Activated naive CD4-positive, alpha-beta T cell treated with anti-CD3 and anti-CD28 coated beads, Interleukin-2, amount 50 U/mL, for 72 hours (primary cell): ENCODE results near the gene E2F1. TPM values are rescaled to one million over a fixed set of nuclear protein-coding genes. Genes with fewer than 3 reads are reported as not detected.

Experiments used
- ATAC-seq, 2 donors: fragments of 150-1000 bp; cut with Tn5 transposase; 2 replicates each; pipeline ENCODE4 v1.10.0; 2021; ENCODE audit warnings: mild to moderate bottlenecking in 2 of 2, moderate library complexity in 2 of 2
- DNase-seq, 2 donors: peaks; one replicate each; pipeline ENCODE4 v3.0.0; 2021 to 2022; ENCODE audit warnings: low spot score in 2 of 2
- H3K27ac Mint-ChIP-seq, 2 donors: one replicate each; pipeline ENCODE4 v1.8.0; 2022; ENCODE audit warnings: mild to moderate bottlenecking in 2 of 2, mixed read lengths in 2 of 2
- H3K36me3 Mint-ChIP-seq, 2 donors: one replicate each; pipeline ENCODE4 v1.8.0; 2022; ENCODE audit warnings: mixed read lengths in 2 of 2
- H3K9me3 Mint-ChIP-seq, 2 donors: one replicate each; pipeline ENCODE4 v1.8.0; 2022; ENCODE audit warnings: mixed read lengths in 2 of 2
- total RNA-seq, 2 donors: library from RNA; stranded (reverse); gene quantifications; one replicate each; pipeline ENCODE4 v1.2.3, GENCODE V29; 2022

E2F1 gene
- total RNA-seq, 2 donors from 2014 or later, result 62.4 to 76.4 TPM

GRCh38 chr20:33679758-33680485 lies 6.3 kb downstream of the E2F1 start:
- DNase-seq (no peak), ATAC-seq (peak; percentile 25 to 72)
- peak overlapping the region in 1 of 2 donors; percentile 57 for H3K27ac Mint-ChIP-seq
- H3K36me3 Mint-ChIP-seq, result peaks cover 12 to 41% of the 10 kb centered on the region in 2 donors
- no peaks in the 10 kb centered on the region for H3K9me3 Mint-ChIP-seq

- no peak for ATAC-seq
These were observed 8.0 kb downstream of the E2F1 start for GRCh38 chr20:33677991-33678702.

DNA sequence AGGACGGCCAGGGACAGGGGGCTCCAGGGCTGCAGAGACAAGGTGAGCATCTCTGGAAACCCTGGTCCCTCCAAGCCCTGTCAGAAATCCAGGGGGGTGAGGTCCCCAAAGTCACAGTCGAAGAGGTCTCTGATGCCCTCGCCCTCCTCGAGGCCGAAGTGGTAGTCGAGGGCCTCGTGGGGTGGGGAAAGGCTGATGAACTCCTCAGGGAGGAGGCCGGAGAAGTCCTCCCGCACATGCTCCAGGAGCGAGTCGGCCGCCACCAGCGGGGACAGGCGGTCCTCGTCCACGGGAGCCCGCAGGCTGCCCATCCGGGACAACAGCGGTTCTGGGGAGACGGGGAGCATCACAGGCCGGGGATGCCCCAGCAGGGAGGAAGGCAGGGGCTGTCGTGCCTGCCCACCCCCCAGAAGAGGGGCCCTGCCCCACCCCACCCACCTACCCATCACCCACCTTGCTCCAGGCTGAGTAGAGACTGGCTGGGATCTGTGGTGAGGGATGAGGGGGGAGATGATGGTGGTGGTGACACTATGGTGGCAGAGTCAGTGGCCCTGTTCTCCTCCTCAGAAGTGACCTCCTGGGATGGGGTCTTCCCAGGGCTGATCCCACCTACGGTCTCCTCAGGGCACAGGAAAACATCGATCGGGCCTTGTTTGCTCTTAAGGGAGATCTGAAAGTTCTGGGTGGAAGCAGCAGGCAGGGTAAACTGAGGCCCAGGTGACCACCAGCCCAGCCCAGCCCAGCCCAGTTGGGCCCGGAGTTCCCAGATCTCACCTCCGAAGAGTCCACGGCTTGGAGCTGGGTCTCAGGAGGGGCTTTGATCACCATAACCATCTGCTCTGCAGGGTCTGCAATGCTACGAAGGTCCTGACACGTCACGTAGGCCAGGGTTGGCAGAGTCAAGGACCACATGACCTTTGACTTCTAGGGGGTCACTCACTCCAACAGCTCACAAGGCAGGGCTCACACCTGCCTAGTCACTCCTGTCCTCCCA lies 9.2 kb downstream of the E2F1 start:
- Mint-ChIP-seq H3K27ac (no peak overlapping the region), H3K36me3 (peaks cover 10 to 22% of the 10 kb centered on the region in 2 donors), H3K9me3 (no peaks in the 10 kb centered on the region)
- ATAC-seq (no peak), DNase-seq (no peak)

More at GRCh38 chr20:33677991-33678702, 8.0 kb downstream of the E2F1 start:
- Mint-ChIP-seq H3K36me3 (peaks cover 10 to 34% of the 10 kb centered on the region in 2 donors), H3K27ac (no peak overlapping the region), H3K9me3 (no peaks in the 10 kb centered on the region)
- DNase-seq, result no peak

- Mint-ChIP-seq H3K36me3 (peaks cover 10 to 22% of the 10 kb centered on the region in 2 donors), H3K27ac (no peak overlapping the region), H3K9me3 (no peaks in the 10 kb centered on the region)
- DNase-seq (no peak), ATAC-seq (no peak)
These were observed 10.1 kb downstream of the E2F1 start for GRCh38 chr20:33676121-33676520.

- peaks cover 10 to 17% of the 10 kb centered on the region in 2 donors for H3K36me3 Mint-ChIP-seq
- no peaks in the 10 kb centered on the region for H3K9me3 Mint-ChIP-seq
- DNase-seq (no peak), ATAC-seq (no peak)
- peak overlapping the region; percentile 19 to 29 for H3K27ac Mint-ChIP-seq
These were observed 10.8 kb downstream of the E2F1 start for GRCh38 chr20:33675136-33675959.

- ATAC-seq, result peak; percentile 76 to 82
- DNase-seq, result peak; percentile 76 to 79
- peaks cover 10 to 17% of the 10 kb centered on the region in 2 donors for H3K36me3 Mint-ChIP-seq
- H3K27ac Mint-ChIP-seq, result peak within 1 kb of the TSS; percentile 40 to 75
- H3K9me3 Mint-ChIP-seq, result no peaks in the 10 kb centered on the region
These were observed 11.7 kb downstream of the E2F1 start, which contains the start of gene NECAB3 for GRCh38 chr20:33674294-33675135. NECAB3 (minus strand) TSS chr20:33674428; CDS start chr20:33674352, 76 bp downstream.

DNA sequence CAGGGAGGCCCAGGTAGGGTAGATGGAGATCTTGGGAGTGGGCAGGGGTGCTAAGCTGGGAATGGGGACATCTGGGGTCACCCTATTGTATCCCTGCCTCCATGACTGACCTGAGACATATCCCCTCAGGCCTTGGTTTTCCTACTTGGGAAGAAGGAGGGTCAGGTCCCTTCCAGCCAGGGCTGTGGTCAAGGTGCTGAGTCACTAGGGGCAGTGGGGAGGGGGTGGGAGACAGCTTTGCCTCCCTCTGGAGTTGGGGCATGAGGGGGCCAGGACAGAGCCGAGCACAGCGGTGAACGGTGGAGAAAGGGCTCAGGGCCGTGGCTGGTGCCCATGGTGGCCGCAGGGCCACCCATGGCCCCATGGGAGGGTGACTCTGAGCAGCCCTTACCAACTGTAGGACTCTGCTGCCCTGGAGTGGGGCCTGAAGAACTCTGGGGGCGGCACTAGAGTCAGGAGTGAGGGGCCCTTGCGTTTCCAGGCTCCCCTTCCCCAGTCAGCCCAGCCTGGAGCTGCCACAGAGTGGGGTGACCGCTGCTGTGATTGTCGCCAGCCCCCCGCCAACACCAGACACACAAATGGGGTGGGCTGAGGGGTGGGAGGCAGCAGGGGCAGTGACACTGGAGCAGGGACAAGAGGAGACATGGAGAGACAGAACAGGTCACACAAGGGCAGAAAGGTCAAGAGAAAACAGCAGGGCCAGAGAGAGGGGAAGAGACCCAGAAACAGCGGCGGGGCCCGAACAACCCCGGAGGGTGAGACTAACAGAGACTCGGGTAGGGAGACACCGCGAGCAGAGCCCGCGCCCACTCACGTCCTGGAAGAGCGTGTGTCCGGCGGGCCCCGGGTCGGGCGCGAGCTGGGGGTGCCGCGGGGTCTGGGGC lies 12.5 kb downstream of the E2F1 start:
- no peaks in the 10 kb centered on the region for H3K9me3 Mint-ChIP-seq
- ATAC-seq, result peak in 1 of 2 donors; percentile 45
- H3K36me3 Mint-ChIP-seq, result peaks cover 10 to 17% of the 10 kb centered on the region in 2 donors
- H3K27ac Mint-ChIP-seq, result peak overlapping the region; percentile 40 to 75
- DNase-seq, result no peak

DNA sequence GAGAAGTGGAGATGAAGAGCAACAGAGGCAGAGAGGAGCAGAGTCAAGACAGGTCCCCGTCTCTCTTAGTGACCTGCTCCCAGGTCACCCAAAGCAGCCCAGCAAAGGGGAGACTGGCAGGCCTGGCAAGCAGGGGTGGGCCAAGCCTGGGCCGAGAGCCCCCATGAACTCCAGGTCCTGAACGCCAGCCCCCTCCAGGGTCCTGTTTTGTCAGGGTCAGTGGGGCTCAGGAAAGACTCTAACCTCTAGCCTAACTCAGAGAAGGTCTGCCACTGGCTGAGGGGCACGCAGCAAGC lies 13.1 kb downstream of the E2F1 start:
- Mint-ChIP-seq H3K27ac (peak overlapping the region in 1 of 2 donors; percentile 40), H3K36me3 (peaks cover 10 to 17% of the 10 kb centered on the region in 2 donors), H3K9me3 (no peaks in the 10 kb centered on the region)
- no peak for ATAC-seq
- DNase-seq, result no peak

- H3K36me3 Mint-ChIP-seq, result peaks cover 8 to 14% of the 10 kb centered on the region in 2 donors
- H3K27ac Mint-ChIP-seq, result peak overlapping the region in 1 of 2 donors; percentile 40
- no peaks in the 10 kb centered on the region for H3K9me3 Mint-ChIP-seq
- DNase-seq, result no peak
- ATAC-seq, result no peak
These were observed 13.6 kb downstream of the E2F1 start for GRCh38 chr20:33672426-33673113.

GRCh38 chr20:33671573-33672288 lies 14.5 kb downstream of the E2F1 start:
- DNase-seq (no peak), ATAC-seq (no peak)
- H3K9me3 Mint-ChIP-seq, result no peaks in the 10 kb centered on the region
- peaks cover 4 to 11% of the 10 kb centered on the region in 2 donors for H3K36me3 Mint-ChIP-seq
- H3K27ac Mint-ChIP-seq, result no peak overlapping the region

GRCh38 chr20:33670715-33671499 lies 15.3 kb downstream of the E2F1 start:
- DNase-seq, result no peak
- H3K27ac Mint-ChIP-seq, result peak overlapping the region in 1 of 2 donors; percentile 25
- H3K9me3 Mint-ChIP-seq, result no peaks in the 10 kb centered on the region
- peaks cover 0 to 8% of the 10 kb centered on the region in 2 donors for H3K36me3 Mint-ChIP-seq
- ATAC-seq, result no peak

- H3K9me3 Mint-ChIP-seq, result no peaks in the 10 kb centered on the region
- H3K27ac Mint-ChIP-seq, result peak overlapping the region; percentile 15 to 86
- no peak for ATAC-seq
- no peak for DNase-seq
- H3K36me3 Mint-ChIP-seq, result peaks cover 0 to 6% of the 10 kb centered on the region in 2 donors
These were observed 16.1 kb downstream of the E2F1 start for GRCh38 chr20:33669873-33670640.
